Endothelial cell of umbilical vein (primary cell): ENCODE measurements around the gene CAMK2D. TPM values are rescaled to one million over a fixed set of nuclear protein-coding genes. Genes with fewer than 3 reads are reported as not detected.

Source experiments
- BruUV-seq: library from RNA; stranded (reverse); fragments of 400-500 nt; replicated peaks from 2 replicates; lab custom pipeline; 2021; lab: Mats Ljungman, UMichigan
- CTCF ChIA-PET: fragments of 300-600, 350-600 bp; sonication (Branson Sonifier 250); formaldehyde crosslinking; loops from one replicate; lab custom pipeline; 2021; ENCODE audit warnings: antibody characterized with exemption, inconsistent platforms; lab: Charles Lee
- POLR2A ChIA-PET: fragments of 300-600, 350-600 bp; sonication (Branson Sonifier 250); formaldehyde crosslinking; loops from one replicate; lab custom pipeline; 2021; ENCODE audit warnings: antibody characterized with exemption, inconsistent platforms; lab: Charles Lee
- DNase-seq: peaks from one replicate; pipeline ENCODE4 v3.0.0-alpha.2; 2011; ENCODE audit warnings: low read depth, low spot score
- FAIRE-seq: peaks from 2 replicates; lab custom pipeline; 2011; peaks lifted over from hg19 to GRCh38; lab: Jason Lieb, UNC
- H2AFZ ChIP-seq: 2 replicates; pipeline ENCODE4 v1.6.0; 2012; ENCODE audit warnings: low read depth, low read length, control low read depth, inconsistent platforms
- H3K27ac ChIP-seq: 2 replicates; pipeline ENCODE4 v1.5.1; 2011; ENCODE audit warnings: low read depth, mild to moderate bottlenecking, control low read depth, low read length, moderate library complexity; ENCODE audit not compliant: insufficient read depth
- H3K27me3 ChIP-seq, 2 experiments: 2 replicates each; pipeline versions ENCODE4 v1.6.0 to v1.6.1; 2011; ENCODE audit warnings: low read length in 2 of 2, mixed read lengths in 1 of 2; ENCODE audit not compliant: control insufficient read depth in 2 of 2, insufficient read depth in 2 of 2
- H3K36me3 ChIP-seq, 2 experiments: 2 replicates in 1 of 2; 3 replicates in 1 of 2; pipeline ENCODE4 v1.5.1; 2011; ENCODE audit warnings: low read length in 2 of 2, mild to moderate bottlenecking in 1 of 2, moderate library complexity in 1 of 2; ENCODE audit not compliant: control insufficient read depth in 2 of 2, insufficient read depth in 2 of 2; ENCODE audit errors: extremely low read depth in 1 of 2
- H3K4me1 ChIP-seq: 3 replicates; pipeline ENCODE4 v1.5.1; 2011; ENCODE audit warnings: mild to moderate bottlenecking, low read length; ENCODE audit not compliant: control insufficient read depth, insufficient read depth; ENCODE audit errors: extremely low read depth
- H3K4me2 ChIP-seq: 2 replicates; pipeline ENCODE4 v1.6.1; 2011; ENCODE audit warnings: low read length, control low read depth, mixed read lengths; ENCODE audit not compliant: insufficient read depth
- H3K4me3 ChIP-seq, 3 experiments: fragments of 200-600 bp in 1 of 3; sonication (generic), shearing (Covaris generic) in 1 of 3; replicated peaks in 1 of 3; 2 replicates each; pipeline ENCODE4 v1.5.1; 2011 to 2016; ENCODE audit warnings: control low read depth in 3 of 3, low read length in 3 of 3, mild to moderate bottlenecking in 2 of 3, inconsistent platforms in 1 of 3, low read depth in 1 of 3, moderate library complexity in 1 of 3; ENCODE audit not compliant: insufficient read depth in 1 of 3
- H3K79me2 ChIP-seq: 2 replicates; pipeline ENCODE4 v1.6.0; 2012; ENCODE audit warnings: low read length, inconsistent platforms; ENCODE audit not compliant: control insufficient read depth, insufficient read depth
- H3K9ac ChIP-seq: replicated peaks from 2 replicates; pipeline ENCODE3; 2011; ENCODE audit warnings: low read length, control low read depth; ENCODE audit not compliant: insufficient read depth; ENCODE audit errors: extremely low read depth
- H3K9me1 ChIP-seq: replicated peaks from 3 replicates; pipeline ENCODE4 v1.6.0; 2011; ENCODE audit warnings: mild to moderate bottlenecking, low read length; ENCODE audit not compliant: control insufficient read depth, insufficient read depth; ENCODE audit errors: extremely low read depth
- H3K9me3 ChIP-seq: replicated peaks from 2 replicates; pipeline ENCODE4 v1.5.1; 2012; ENCODE audit warnings: low read length, inconsistent platforms; ENCODE audit not compliant: control insufficient read depth, insufficient read depth
- H4K20me1 ChIP-seq: replicated peaks from 2 replicates; pipeline ENCODE3; 2011; ENCODE audit warnings: mild to moderate bottlenecking, low read length; ENCODE audit not compliant: control insufficient read depth, insufficient read depth; ENCODE audit errors: extremely low read depth
- EZH2 ChIP-seq: IDR thresholded peaks from 2 replicates; pipeline ENCODE4 v1.6.1; 2012; ENCODE audit warnings: borderline replicate concordance, low read depth, mild to moderate bottlenecking, moderate library complexity, low read length, inconsistent platforms; ENCODE audit not compliant: severe bottlenecking
- FOS ChIP-seq: IDR thresholded peaks from 2 replicates; pipeline ENCODE4 v1.6.1; 2011; ENCODE audit warnings: mild to moderate bottlenecking, low read length, moderate library complexity, borderline replicate concordance; ENCODE audit not compliant: insufficient read depth
- GATA2 ChIP-seq: IDR thresholded peaks from 2 replicates; pipeline ENCODE4 v1.7.0; 2011; ENCODE audit warnings: low read depth, mild to moderate bottlenecking, moderate library complexity, mixed read lengths, low read length; ENCODE audit not compliant: insufficient read length, insufficient read depth
- JUN ChIP-seq: IDR thresholded peaks from 2 replicates; pipeline ENCODE4 v1.6.1; 2011; ENCODE audit warnings: borderline replicate concordance, low read depth; ENCODE audit not compliant: insufficient read length, insufficient read depth
- MYC ChIP-seq: IDR thresholded peaks from one replicate; pipeline ENCODE4 v1.6.1; 2011; ENCODE audit warnings: mild to moderate bottlenecking, low read depth, low read length
- POLR2A ChIP-seq: IDR thresholded peaks from 2 replicates; pipeline ENCODE4 v1.6.1; 2012; ENCODE audit warnings: low read depth, mild to moderate bottlenecking, control low read depth, low read length
- POLR2AphosphoS5 ChIP-seq: IDR thresholded peaks from 2 replicates; pipeline ENCODE4 v1.6.1; 2012; ENCODE audit warnings: low read depth, mild to moderate bottlenecking, control low read depth, low read length, moderate library complexity; ENCODE audit not compliant: insufficient read depth
- dilution Hi-C: fragments of 300-500 bp; cut with MboI; formaldehyde crosslinking; loops from one replicate; pipeline ENCODE4 v1.15.0; 2019; ENCODE audit warnings: low sequenced_read_pairs; ENCODE audit not compliant: extremely low pct_ligation_motif_present
- intact Hi-C: fragments of 100-400 bp; cut with micrococcal nuclease; formaldehyde crosslinking; loops from one replicate; pipeline ENCODE4 v1.10.0; 2022
- polyA plus RNA-seq, 4 experiments: library from polyadenylated mRNA; depleted of rRNA in 3 of 4; stranded (reverse) in 3 of 4; unstranded in 1 of 4; fragments of >200 nt; gene quantifications; 2 replicates each; pipeline versions ENCODE4 v1.2.1 to v1.2.3, GENCODE V29; 2011 to 2012; ENCODE audit warnings: missing spikeins in 1 of 4
- total RNA-seq: library from RNA; stranded (reverse); gene quantifications from 2 replicates; pipeline ENCODE4 v1.2.3, GENCODE V29; 2021
- TF ChIP-seq, protein P1 (sequence below), 2 donors: IDR thresholded peaks; 1 replicate in 1 of 2; 2 replicates in 1 of 2; pipeline ENCODE4 v1.5.1; 2011; ENCODE audit warnings: low read length in 2 of 2, mild to moderate bottlenecking in 2 of 2, moderate library complexity in 2 of 2, control low read depth in 1 of 2, inconsistent platforms in 1 of 2, low read depth in 1 of 2; ENCODE audit not compliant: insufficient read depth in 1 of 2; ENCODE audit errors: extremely low read depth in 1 of 2
- TF ChIP-seq, protein P2 (sequence below): IDR thresholded peaks from 2 replicates; pipeline ENCODE4 v1.6.1; 2011; ENCODE audit not compliant: insufficient read depth, insufficient read length

Gene CAMK2D
- total and polyA plus RNA-seq, 2 donors (not counting 3 experiments of a cell fraction or from before 2014, with no cell fraction given): 10.4 to 30.7 TPM

DNA sequence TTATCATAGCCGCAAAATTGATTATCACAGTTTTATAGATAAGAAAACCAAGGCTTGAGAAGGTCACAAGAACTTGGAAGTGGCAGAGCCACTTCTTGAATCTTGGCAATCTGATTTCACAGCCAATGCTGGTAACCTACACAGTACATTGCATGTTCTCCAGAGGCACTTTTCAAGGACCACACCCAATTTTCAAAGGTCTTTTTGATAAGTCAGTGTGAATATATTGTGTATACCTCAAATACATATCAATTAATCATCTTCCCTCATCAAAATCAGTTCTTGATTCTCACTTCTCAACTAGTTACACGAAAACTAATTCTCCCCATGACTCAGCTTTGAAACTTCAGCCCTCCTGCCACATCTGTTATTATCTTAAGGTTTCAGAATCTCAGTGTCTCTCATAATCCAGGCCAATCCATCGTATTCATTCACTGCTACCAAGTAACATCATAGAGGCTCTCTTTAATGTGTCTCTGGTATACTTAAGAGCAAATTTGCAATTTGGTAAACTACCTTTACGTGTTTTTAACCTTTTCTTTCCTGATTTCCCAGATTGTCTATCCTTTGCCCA, 16.8 kb downstream of the CAMK2D start:
- H3K9me3 ChIP-seq: no peaks in the 10 kb centered on the region
- FAIRE-seq (no peak), DNase-seq (no peak)
- no peaks in the 10 kb centered on the region for H3K79me2 ChIP-seq
- no peaks in the 10 kb centered on the region for H3K27me3 ChIP-seq
- intact Hi-C loops: no loop called here
- ChIA-PET CTCF (no interaction called here), POLR2A (no interaction called here)
- no peaks in the 10 kb centered on the region for H4K20me1 ChIP-seq
- H3K27ac ChIP-seq: no peak overlapping the region
- no peak overlapping the region for H2AFZ ChIP-seq
- TF ChIP-seq MYC (no peak), GATA2 (no peak), POLR2A (no peak), POLR2AphosphoS5 (no peak), EZH2 (no peak), JUN (no peak), FOS (no peak)
- TF ChIP-seq, protein P1, sequence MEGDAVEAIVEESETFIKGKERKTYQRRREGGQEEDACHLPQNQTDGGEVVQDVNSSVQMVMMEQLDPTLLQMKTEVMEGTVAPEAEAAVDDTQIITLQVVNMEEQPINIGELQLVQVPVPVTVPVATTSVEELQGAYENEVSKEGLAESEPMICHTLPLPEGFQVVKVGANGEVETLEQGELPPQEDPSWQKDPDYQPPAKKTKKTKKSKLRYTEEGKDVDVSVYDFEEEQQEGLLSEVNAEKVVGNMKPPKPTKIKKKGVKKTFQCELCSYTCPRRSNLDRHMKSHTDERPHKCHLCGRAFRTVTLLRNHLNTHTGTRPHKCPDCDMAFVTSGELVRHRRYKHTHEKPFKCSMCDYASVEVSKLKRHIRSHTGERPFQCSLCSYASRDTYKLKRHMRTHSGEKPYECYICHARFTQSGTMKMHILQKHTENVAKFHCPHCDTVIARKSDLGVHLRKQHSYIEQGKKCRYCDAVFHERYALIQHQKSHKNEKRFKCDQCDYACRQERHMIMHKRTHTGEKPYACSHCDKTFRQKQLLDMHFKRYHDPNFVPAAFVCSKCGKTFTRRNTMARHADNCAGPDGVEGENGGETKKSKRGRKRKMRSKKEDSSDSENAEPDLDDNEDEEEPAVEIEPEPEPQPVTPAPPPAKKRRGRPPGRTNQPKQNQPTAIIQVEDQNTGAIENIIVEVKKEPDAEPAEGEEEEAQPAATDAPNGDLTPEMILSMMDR (IDR thresholded peaks at IDR 0.05; ENCODE audit: extremely low read depth in 1 of 2, insufficient read depth in 1 of 2, low read depth in 1 of 2, low read length in 2 of 2): no peak
- TF ChIP-seq, protein P2, sequence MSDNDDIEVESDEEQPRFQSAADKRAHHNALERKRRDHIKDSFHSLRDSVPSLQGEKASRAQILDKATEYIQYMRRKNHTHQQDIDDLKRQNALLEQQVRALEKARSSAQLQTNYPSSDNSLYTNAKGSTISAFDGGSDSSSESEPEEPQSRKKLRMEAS: no peak
- H3K4me3 ChIP-seq: no peak overlapping the region
- H3K36me3 ChIP-seq: peaks cover 0 to 3% of the 10 kb centered on the region in 2 experiments
- no peaks in the 10 kb centered on the region for H3K9me1 ChIP-seq
- no peak overlapping the region for H3K9ac ChIP-seq
- no TSS peak for BruUV-seq
- dilution Hi-C loops: no loop called here
- no peaks in the 10 kb centered on the region for H3K4me1 ChIP-seq
- no peak overlapping the region for H3K4me2 ChIP-seq
